ENCODE measurements around the gene NFKBIB. TPM values are rescaled to one million over a fixed set of nuclear protein-coding genes. Genes with fewer than 3 reads are reported as not detected.

NFKBIB gene
- polyA plus RNA-seq, 3 donors: 6.7 to 29.4 (median 9.0) TPM

GRCh38 chr19:38894968-38895367, 4.8 kb upstream of the NFKBIB start:
- Mint-ChIP-seq H3K27me3 (ENCODE audit: low read depth in 3 of 3) (peaks cover 0 to 3% (median 0%) of the 10 kb centered on the region in 3 donors), H3K27ac (peak overlapping the region in 1 of 7 donors; percentile 10), H3K36me3 (peaks cover 23 to 31% of the 10 kb centered on the region in 2 donors), H3K4me1 (peaks cover 19% of the 10 kb centered on the region), H3K4me3 (no peak overlapping the region), H3K9me3 (no peaks in the 10 kb centered on the region)
- TF ChIP-seq CTCF (IDR thresholded peaks at IDR 0.05): no peak
- no peak for DNase-seq
- no peak overlapping the region for H3K4me3 ChIP-seq (replicated peaks in 1 of 3; ENCODE audit: low read depth in 2 of 3, low read length in 3 of 3)
- H3K9ac ChIP-seq (ENCODE audit: insufficient read depth, low read length, poor library complexity, severe bottlenecking): no peak overlapping the region
- no peak overlapping the region for H3K27ac ChIP-seq (ENCODE audit: low read depth in 1 of 2, low read length in 2 of 2)
- H3K27me3 ChIP-seq (ENCODE audit: control insufficient read depth in 2 of 2, insufficient read depth in 2 of 2, low read length in 2 of 2): no peaks in the 10 kb centered on the region
- H2AFZ ChIP-seq (ENCODE audit: insufficient read depth, low read depth, low read length, poor library complexity, severe bottlenecking): no peak overlapping the region
- peaks cover 5% of the 10 kb centered on the region for H4K20me1 ChIP-seq (ENCODE audit: insufficient read depth, low read length)
- no peaks in the 10 kb centered on the region for H3K9me3 ChIP-seq (replicated peaks in 1 of 2; ENCODE audit: control insufficient read depth in 1 of 2, insufficient read depth in 1 of 2, low read length in 2 of 2)
- no peak overlapping the region for H3K4me2 ChIP-seq (replicated peaks; ENCODE audit: extremely low read depth, low read length, poor library complexity, severe bottlenecking)
- H3K36me3 ChIP-seq (replicated peaks in 1 of 2; ENCODE audit: control insufficient read depth in 1 of 2, insufficient read depth in 2 of 2, low read length in 2 of 2): peaks cover 22 to 31% of the 10 kb centered on the region in 2 donors
- 32% methylated on average over 9 of the region's 9 CpGs for WGBS (ENCODE audit: insufficient coverage)
- peaks cover 22% of the 10 kb centered on the region for H3K79me2 ChIP-seq (ENCODE audit: insufficient read depth, low read length)
- intact Hi-C loops (cut with micrococcal nuclease): loop anchor here (5.0 to 10.0 kb wide), 4 partner anchors 37 to 130 kb away; partner anchors contain the start of genes ECH1 (in 1 of the 2), MRPS12 (in 1 of the 2) and SARS2 (in 1 of the 2)
- H3K4me1 ChIP-seq (ENCODE audit: control insufficient read depth in 1 of 2, insufficient read depth in 2 of 2, low read length in 2 of 2): peaks cover 8 to 10% of the 10 kb centered on the region in 2 donors

- Histone ChIP-seq H3K4me2 (replicated peaks; ENCODE audit: extremely low read depth, low read length, poor library complexity, severe bottlenecking) (peak overlapping the region; percentile 74), H3K4me1 (ENCODE audit: control insufficient read depth in 1 of 2, insufficient read depth in 2 of 2, low read length in 2 of 2) (peaks cover 18 to 28% of the 10 kb centered on the region in 2 donors), H3K79me2 (ENCODE audit: insufficient read depth, low read length) (peaks cover 52% of the 10 kb centered on the region), H3K9ac (ENCODE audit: insufficient read depth, low read length, poor library complexity, severe bottlenecking) (peak overlapping the region; percentile 91), H3K27me3 (ENCODE audit: control insufficient read depth in 2 of 2, insufficient read depth in 2 of 2, low read length in 2 of 2) (no peaks in the 10 kb centered on the region), H3K36me3 (replicated peaks in 1 of 2; ENCODE audit: control insufficient read depth in 1 of 2, insufficient read depth in 2 of 2, low read length in 2 of 2) (no peaks in the 10 kb centered on the region), H3K9me3 (replicated peaks in 1 of 2; ENCODE audit: control insufficient read depth in 1 of 2, insufficient read depth in 1 of 2, low read length in 2 of 2) (no peaks in the 10 kb centered on the region), H3K27ac (ENCODE audit: low read depth in 1 of 2, low read length in 2 of 2) (peak overlapping the region; percentile 37 to 97), H2AFZ (ENCODE audit: insufficient read depth, low read depth, low read length, poor library complexity, severe bottlenecking) (peak overlapping the region; percentile 68), H4K20me1 (ENCODE audit: insufficient read depth, low read length) (peaks cover 5% of the 10 kb centered on the region), H3K4me3 (replicated peaks in 1 of 3; ENCODE audit: low read depth in 2 of 3, low read length in 3 of 3) (peak overlapping the region; percentile 60 to 79 (median 75))
- H3K4me1 Mint-ChIP-seq: peaks cover 30% of the 10 kb centered on the region
- intact Hi-C loops (cut with micrococcal nuclease): loop anchor here (1.0 to 10.0 kb wide), 6 partner anchors 31 to 134 kb away; partner anchors contain the start of genes MRPS12 (in 2 of the 2), SARS2 (in 2 of the 2) and ECH1 (in 1 of the 2)
- peaks cover 0 to 1% (median 0%) of the 10 kb centered on the region in 3 donors for H3K27me3 Mint-ChIP-seq (ENCODE audit: low read depth in 3 of 3)
- WGBS (ENCODE audit: insufficient coverage): 0% methylated on average over 22 of the region's 25 CpGs
- no peak for TF ChIP-seq CTCF (IDR thresholded peaks at IDR 0.05)
- peak overlapping the region; percentile 90 to 99 (median 97) for H3K27ac Mint-ChIP-seq
- peak overlapping the region; percentile 90 to 91 for H3K4me3 Mint-ChIP-seq
- H3K9me3 Mint-ChIP-seq: peaks cover 0 to 3% (median 0%) of the 10 kb centered on the region in 7 donors
- DNase-seq: peak in 1 of 3 donors; percentile 1
- peaks cover 17 to 20% of the 10 kb centered on the region in 2 donors for H3K36me3 Mint-ChIP-seq
These were observed 852 bp upstream of the NFKBIB start for GRCh38 chr19:38898788-38899446.

All from CD14-positive monocyte (primary cell).